ENCODE data around the gene PRDM12.
A peak's percentile ranks its signal among the peaks of the same experiment; 100 is the strongest.

PRDM12 gene

GRCh38 chr9:130718562-130718961, 54.2 kb downstream of the PRDM12 start:
- DNase-seq (ENCODE audit: low read depth, low spot score), result no peak

GRCh38 chr9:130720762-130721161, 56.4 kb downstream of the PRDM12 start:
- DNase-seq (ENCODE audit: low read depth, low spot score), result no peak

- DNase-seq (ENCODE audit: low read depth, low spot score), result peak; percentile 39
These were observed 64.3 kb downstream of the PRDM12 start for GRCh38 chr9:130728721-130729120.

GRCh38 chr9:130729145-130729544, 64.8 kb downstream of the PRDM12 start:
- no peak for DNase-seq (ENCODE audit: low read depth, low spot score)

- DNase-seq (ENCODE audit: low read depth, low spot score), result no peak
These were observed 67.0 kb downstream of the PRDM12 start for GRCh38 chr9:130731355-130731754.

- peak; percentile 47 for DNase-seq (ENCODE audit: low read depth, low spot score)
These were observed 67.7 kb downstream of the PRDM12 start for GRCh38 chr9:130732136-130732535.
